Natural killer cell (primary cell): ENCODE data around the gene DYNC1H1. TPM values are rescaled to one million over a fixed set of nuclear protein-coding genes. Genes with fewer than 3 reads are reported as not detected.

Experiments
- ATAC-seq, 3 donors: fragments of 150-1000 bp in 2 of 3; fragments of 200-7000 bp in 1 of 3; cut with Tn5 transposase; 1 replicate in 1 of 3; 2 replicates in 2 of 3; pipeline ENCODE4 v1.10.0; 2021; ENCODE audit warnings: mild to moderate bottlenecking in 2 of 3, moderate library complexity in 2 of 3
- DNase-seq, 2 donors: peaks; one replicate each; pipeline versions ENCODE4 v3.0.0 to v3.0.0-alpha.2; 2013 to 2021; ENCODE audit warnings: mixed read lengths in 1 of 2
- H3K27ac ChIP-seq: one replicate; pipeline ENCODE4 v1.5.1; 2013; ENCODE audit warnings: mild to moderate bottlenecking, low read length
- H3K27me3 ChIP-seq: one replicate; pipeline ENCODE4 v1.6.1; 2013; ENCODE audit warnings: low read length; ENCODE audit not compliant: control insufficient read depth, insufficient read depth
- H3K36me3 ChIP-seq: one replicate; pipeline ENCODE4 v1.6.1; 2013; ENCODE audit warnings: low read length; ENCODE audit not compliant: control insufficient read depth, insufficient read depth
- H3K4me1 ChIP-seq: one replicate; pipeline ENCODE4 v1.6.1; 2013; ENCODE audit warnings: low read length; ENCODE audit not compliant: control insufficient read depth, insufficient read depth
- H3K4me3 ChIP-seq: one replicate; pipeline ENCODE4 v1.5.1; 2013; ENCODE audit warnings: low read length
- H3K9me3 ChIP-seq: one replicate; pipeline ENCODE4 v1.6.1; 2013; ENCODE audit warnings: low read length; ENCODE audit not compliant: control insufficient read depth, insufficient read depth
- H3K27ac Mint-ChIP-seq, 2 donors: one replicate each; pipeline ENCODE4 v1.8.0; 2022; ENCODE audit warnings: mild to moderate bottlenecking in 2 of 2, mixed read lengths in 2 of 2, moderate library complexity in 1 of 2
- H3K27me3 Mint-ChIP-seq, 2 donors: one replicate each; pipeline ENCODE4 v1.8.0; 2022; ENCODE audit warnings: low read depth in 2 of 2, mixed read lengths in 2 of 2
- H3K36me3 Mint-ChIP-seq: one replicate; pipeline ENCODE4 v1.8.0; 2022; ENCODE audit warnings: mixed read lengths
- H3K4me1 Mint-ChIP-seq, 2 donors: one replicate each; pipeline ENCODE4 v1.8.0; 2022; ENCODE audit warnings: mixed read lengths in 2 of 2
- H3K4me3 Mint-ChIP-seq: one replicate; pipeline ENCODE4 v1.8.0; 2022; ENCODE audit warnings: mild to moderate bottlenecking, moderate library complexity, mixed read lengths
- H3K9me3 Mint-ChIP-seq, 2 donors: one replicate each; pipeline ENCODE4 v1.8.0; 2022; ENCODE audit warnings: mixed read lengths in 2 of 2
- WGBS: methylation state at CpG from one replicate; pipeline ENCODE4 v1.1.7; 2013; ENCODE audit warnings: missing lambda C conversion rate; ENCODE audit not compliant: insufficient coverage; 5-methylcytosine and 5-hydroxymethylcytosine counted together
- intact Hi-C: fragments of 100-400 bp; cut with micrococcal nuclease; formaldehyde crosslinking; loops from one replicate; pipeline ENCODE4 v1.14.2; 2022
- total RNA-seq, 4 donors: library from RNA; stranded (reverse); fragments of 120-200 nt in 1 of 4; gene quantifications; one replicate each; pipeline versions ENCODE4 v1.2.3 to v1.2.4, GENCODE V29; 2013 to 2022
- TF ChIP-seq, protein P1 (sequence below): fragments of 200-600 bp; IDR thresholded peaks from one replicate; pipeline ENCODE4 v1.8.0; 2022; ENCODE audit warnings: antibody characterized with exemption

The DYNC1H1 gene
- total RNA-seq, 3 donors from 2014 or later (not counting 1 experiment from before 2014, with no cell fraction given), result 313 to 381 (median 349) TPM

GRCh38 chr14:102086709-102086971, 122.3 kb downstream of the DYNC1H1 start:
- ATAC-seq, result no peak
- intact Hi-C loops, result loop anchor here (10.0 kb wide), 1 partner anchor 262 kb away; no protein-coding TSS in a partner anchor

GRCh38 chr14:102086972-102087761, 122.8 kb downstream of the DYNC1H1 start, which contains the start of gene HSP90AA1:
TSS of gene HSP90AA1 (minus strand) at chr14:102087044. CDS start at chr14:102086378, 666 bp downstream.
- peak within 1 kb of the TSS; percentile 95 for H3K4me3 Mint-ChIP-seq
- Histone ChIP-seq H3K27me3 (no peaks in the 10 kb centered on the region), H3K4me1 (peaks cover 30% of the 10 kb centered on the region), H3K4me3 (peak within 1 kb of the TSS; percentile 62), H3K36me3 (peaks cover 36% of the 10 kb centered on the region), H3K9me3 (no peaks in the 10 kb centered on the region), H3K27ac (peak within 1 kb of the TSS; percentile 99)
- no peaks in the 10 kb centered on the region for H3K9me3 Mint-ChIP-seq
- peaks cover 20% of the 10 kb centered on the region for H3K36me3 Mint-ChIP-seq
- ATAC-seq, result peak; percentile 69 to 88 (median 78)
- intact Hi-C loops, result loop anchor here (1.0 to 10.0 kb wide), 2 partner anchors 139 to 262 kb away; no protein-coding TSS in a partner anchor
- H3K27ac Mint-ChIP-seq, result peak within 1 kb of the TSS; percentile 37 to 95
- peak; percentile 96 to 97 for DNase-seq
- H3K27me3 Mint-ChIP-seq, result no peaks in the 10 kb centered on the region
- TF ChIP-seq, protein P1, sequence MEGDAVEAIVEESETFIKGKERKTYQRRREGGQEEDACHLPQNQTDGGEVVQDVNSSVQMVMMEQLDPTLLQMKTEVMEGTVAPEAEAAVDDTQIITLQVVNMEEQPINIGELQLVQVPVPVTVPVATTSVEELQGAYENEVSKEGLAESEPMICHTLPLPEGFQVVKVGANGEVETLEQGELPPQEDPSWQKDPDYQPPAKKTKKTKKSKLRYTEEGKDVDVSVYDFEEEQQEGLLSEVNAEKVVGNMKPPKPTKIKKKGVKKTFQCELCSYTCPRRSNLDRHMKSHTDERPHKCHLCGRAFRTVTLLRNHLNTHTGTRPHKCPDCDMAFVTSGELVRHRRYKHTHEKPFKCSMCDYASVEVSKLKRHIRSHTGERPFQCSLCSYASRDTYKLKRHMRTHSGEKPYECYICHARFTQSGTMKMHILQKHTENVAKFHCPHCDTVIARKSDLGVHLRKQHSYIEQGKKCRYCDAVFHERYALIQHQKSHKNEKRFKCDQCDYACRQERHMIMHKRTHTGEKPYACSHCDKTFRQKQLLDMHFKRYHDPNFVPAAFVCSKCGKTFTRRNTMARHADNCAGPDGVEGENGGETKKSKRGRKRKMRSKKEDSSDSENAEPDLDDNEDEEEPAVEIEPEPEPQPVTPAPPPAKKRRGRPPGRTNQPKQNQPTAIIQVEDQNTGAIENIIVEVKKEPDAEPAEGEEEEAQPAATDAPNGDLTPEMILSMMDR, result no peak
- WGBS, result under 1% methylated on average over 106 of the region's 106 CpGs
- H3K4me1 Mint-ChIP-seq, result peaks cover 56% of the 10 kb centered on the region in 2 donors

More at GRCh38 chr14:102086709-102086971, 122.3 kb downstream of the DYNC1H1 start:
- Histone ChIP-seq H3K4me1 (peaks cover 30% of the 10 kb centered on the region), H3K27ac (peak overlapping the region; percentile 99), H3K9me3 (no peaks in the 10 kb centered on the region), H3K4me3 (peak overlapping the region; percentile 38), H3K27me3 (no peaks in the 10 kb centered on the region), H3K36me3 (peaks cover 41% of the 10 kb centered on the region)
- DNase-seq, result no peak
- Mint-ChIP-seq H3K9me3 (no peaks in the 10 kb centered on the region), H3K27ac (peak overlapping the region; percentile 37 to 95), H3K27me3 (no peaks in the 10 kb centered on the region), H3K4me1 (peaks cover 61 to 62% of the 10 kb centered on the region in 2 donors), H3K36me3 (peaks cover 25% of the 10 kb centered on the region), H3K4me3 (peak overlapping the region; percentile 92)
- under 1% methylated on average over 32 of the region's 32 CpGs for WGBS
- TF ChIP-seq, protein P1, result no peak

GRCh38 chr14:102087762-102088011, 123.3 kb downstream of the DYNC1H1 start:
- intact Hi-C loops, result loop anchor here (1.0 to 10.0 kb wide), 2 partner anchors 139 to 263 kb away; no protein-coding TSS in a partner anchor
- peaks cover 53% of the 10 kb centered on the region in 2 donors for H3K4me1 Mint-ChIP-seq

More at GRCh38 chr14:102087762-102088011, 123.3 kb downstream of the DYNC1H1 start:
- Mint-ChIP-seq H3K27me3 (no peaks in the 10 kb centered on the region), H3K36me3 (peaks cover 15% of the 10 kb centered on the region), H3K4me3 (peak overlapping the region; percentile 93), H3K27ac (peak overlapping the region; percentile 37 to 95), H3K9me3 (no peaks in the 10 kb centered on the region)
- Histone ChIP-seq H3K4me3 (peak overlapping the region; percentile 62), H3K36me3 (peaks cover 31% of the 10 kb centered on the region), H3K27ac (peak overlapping the region; percentile 89), H3K27me3 (no peaks in the 10 kb centered on the region), H3K9me3 (no peaks in the 10 kb centered on the region), H3K4me1 (peaks cover 30% of the 10 kb centered on the region)
- DNase-seq (no peak), ATAC-seq (peak in 1 of 3 donors; percentile 3)
- WGBS, result 12% methylated on average over 11 of the region's 11 CpGs
- TF ChIP-seq, protein P1, result no peak
